BE2C (cell line): ENCODE data around the gene MAP4.
"Not testable (repeated sequence)": the region's sequence is repeated elsewhere in the genome, so short reads cannot be mapped to it uniquely, and the experiment has no call there.

ENCODE experiments used
- DNase-seq: peaks from one replicate; pipeline ENCODE4 v3.0.0-alpha.2; 2020
- H3K27me3 ChIP-seq: fragments of 250-450 bp; sonication (Bioruptor Pico); 2 replicates; pipeline ENCODE4 v1.5.1; 2020; ENCODE audit warnings: mild to moderate bottlenecking
- H3K36me3 ChIP-seq: fragments of 250-450 bp; sonication (Bioruptor Pico); 2 replicates; pipeline ENCODE4 v1.5.1; 2020; ENCODE audit warnings: mild to moderate bottlenecking
- H3K4me1 ChIP-seq: fragments of 250-450 bp; sonication (Bioruptor Pico); 2 replicates; pipeline ENCODE4 v1.5.1; 2020
- H3K4me3 ChIP-seq: 2 replicates; pipeline ENCODE4 v1.5.1; 2011; ENCODE audit warnings: low read depth, low read length
- H3K9me3 ChIP-seq: fragments of 250-450 bp; sonication (Bioruptor Pico); 2 replicates; pipeline ENCODE4 v1.5.1; 2020
- CTCF ChIP-seq: IDR thresholded peaks from 2 replicates; pipeline ENCODE4 v1.5.1; 2012; ENCODE audit warnings: mild to moderate bottlenecking, low read depth, low read length

Gene MAP4

DNA sequence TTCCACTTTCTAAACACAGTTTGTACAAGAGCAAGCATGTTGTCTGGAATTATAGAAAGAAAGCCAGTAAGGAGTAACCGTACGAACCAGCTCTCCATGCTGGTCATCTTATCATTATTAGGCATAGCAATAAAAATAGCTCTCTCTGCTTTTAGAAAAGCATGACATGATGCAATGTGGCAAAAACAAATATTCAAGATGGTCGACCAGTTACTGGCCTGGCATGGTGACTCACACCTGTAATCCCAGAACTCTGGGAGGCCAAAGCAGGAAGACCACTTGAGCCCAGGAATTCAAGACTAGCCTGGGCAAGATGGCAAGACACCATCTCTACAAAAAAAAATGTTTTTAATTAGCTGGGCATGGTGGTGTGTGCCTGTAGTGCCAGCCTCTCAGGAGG lies 2.6 kb upstream of the MAP4 start:
- Histone ChIP-seq H3K4me1 (peaks cover 8% of the 10 kb centered on the region; the same call in 1 of the 2 replicates), H3K27me3 (no peaks in the 10 kb centered on the region), H3K9me3 (no peaks in the 10 kb centered on the region), H3K36me3 (no peaks in the 10 kb centered on the region), H3K4me3 (no peak overlapping the region)
- no peak for DNase-seq
- no peak for TF ChIP-seq CTCF

GRCh38 chr3:48015431-48016180 lies 610 bp downstream of the MAP4 start:
- H3K4me3 ChIP-seq: no peak overlapping the region
- H3K4me1 ChIP-seq: peaks cover 8% of the 10 kb centered on the region; the same call in 1 of the 2 replicates
- TF ChIP-seq CTCF: no peak
- no peaks in the 10 kb centered on the region for H3K9me3 ChIP-seq
- H3K27me3 ChIP-seq: no peaks in the 10 kb centered on the region
- no peak for DNase-seq
- H3K36me3 ChIP-seq: no peaks in the 10 kb centered on the region

DNA sequence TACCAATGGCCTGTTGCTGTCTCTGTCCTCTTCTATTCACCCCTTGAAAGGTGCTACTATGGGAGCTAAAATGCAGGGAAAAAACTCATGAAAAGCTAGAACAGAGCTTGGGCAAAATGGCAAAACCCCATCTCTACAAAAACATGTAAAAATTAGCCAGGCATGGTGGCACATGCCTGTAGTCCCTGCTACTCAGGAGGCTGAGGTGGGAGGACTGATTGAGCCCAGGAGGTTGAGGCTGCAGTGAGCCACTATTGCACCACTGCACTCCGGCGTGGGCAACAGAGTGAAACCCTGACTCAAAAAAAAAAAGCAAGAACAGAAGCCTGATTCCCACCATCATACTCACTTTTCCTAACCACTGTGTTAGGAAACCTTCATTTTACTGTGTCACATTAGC lies 1.9 kb downstream of the MAP4 start:
- no peaks in the 10 kb centered on the region for H3K36me3 ChIP-seq
- no peak overlapping the region for H3K4me3 ChIP-seq
- no peak for DNase-seq
- no peaks in the 10 kb centered on the region for H3K9me3 ChIP-seq
- no peaks in the 10 kb centered on the region for H3K27me3 ChIP-seq
- peaks cover 8% of the 10 kb centered on the region; the same call in 1 of the 2 replicates for H3K4me1 ChIP-seq
- no peak for TF ChIP-seq CTCF

- peaks cover 8% of the 10 kb centered on the region; the same call in 1 of the 2 replicates for H3K4me1 ChIP-seq
- no peaks in the 10 kb centered on the region for H3K27me3 ChIP-seq
- TF ChIP-seq CTCF: no peak
- H3K36me3 ChIP-seq: no peaks in the 10 kb centered on the region
- no peaks in the 10 kb centered on the region for H3K9me3 ChIP-seq
- peak; percentile 18 for DNase-seq
- no peak overlapping the region for H3K4me3 ChIP-seq
Observed at GRCh38 chr3:48013288-48013980, 2.8 kb downstream of the MAP4 start.

- peaks cover 8% of the 10 kb centered on the region; the same call in 1 of the 2 replicates for H3K4me1 ChIP-seq
- H3K9me3 ChIP-seq: no peaks in the 10 kb centered on the region
- DNase-seq: no peak
- H3K36me3 ChIP-seq: no peaks in the 10 kb centered on the region
- TF ChIP-seq CTCF: no peak
- no peaks in the 10 kb centered on the region for H3K27me3 ChIP-seq
- no peak overlapping the region for H3K4me3 ChIP-seq
Observed at GRCh38 chr3:48012659-48013058, 3.6 kb downstream of the MAP4 start.

DNA sequence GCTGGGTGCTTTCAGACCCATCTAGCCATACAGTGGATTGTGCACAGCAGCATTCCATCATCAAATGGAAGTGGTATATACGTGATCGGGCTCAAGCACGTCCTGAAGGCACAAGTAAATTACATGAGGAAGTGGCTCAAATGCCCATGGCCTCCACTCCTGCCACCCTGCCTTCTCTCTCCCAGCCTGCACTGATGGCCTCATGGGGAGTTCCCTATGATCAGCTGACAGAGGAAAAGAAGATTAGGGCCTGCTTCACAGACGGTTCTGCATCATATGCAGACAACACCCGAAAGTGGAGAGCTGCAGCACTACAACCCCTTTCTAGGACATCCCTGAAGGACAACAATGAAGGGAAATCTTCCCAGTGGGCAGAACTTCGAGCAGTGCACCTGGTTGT lies 8.2 kb downstream of the MAP4 start:
- not testable (repeated sequence) for H3K4me3 ChIP-seq, H3K4me1 ChIP-seq, H3K9me3 ChIP-seq, H3K27me3 ChIP-seq, H3K36me3 ChIP-seq, DNase-seq

- H3K36me3 ChIP-seq, DNase-seq, H3K9me3 ChIP-seq, H3K27me3 ChIP-seq, H3K4me3 ChIP-seq, H3K4me1 ChIP-seq: not testable (repeated sequence)
Observed at GRCh38 chr3:48007361-48007760, 8.9 kb downstream of the MAP4 start.

DNA sequence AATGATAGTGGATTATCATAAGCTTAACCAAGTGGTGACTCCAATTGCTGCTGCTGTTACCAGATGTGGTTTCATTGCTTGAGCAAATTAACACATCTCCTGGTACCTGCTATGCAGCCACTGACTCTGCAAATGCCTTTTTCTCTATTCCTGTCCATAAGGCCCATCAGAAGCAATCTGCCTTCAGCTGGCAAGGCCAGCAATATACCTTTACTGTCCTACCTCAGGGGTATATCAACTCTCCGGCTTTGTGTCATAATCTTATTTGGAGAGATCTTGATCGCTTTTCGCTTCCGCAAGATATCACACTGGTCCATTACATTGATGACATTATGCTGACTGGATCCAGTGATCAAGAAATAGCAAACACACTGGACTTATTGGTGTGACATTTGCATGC lies 9.4 kb downstream of the MAP4 start:
- H3K4me3 ChIP-seq, H3K9me3 ChIP-seq, H3K27me3 ChIP-seq, H3K36me3 ChIP-seq, DNase-seq, H3K4me1 ChIP-seq: not testable (repeated sequence)
